GM18499 (cell line): ENCODE results near the gene RRM1.

Experiments
- ATAC-seq: cut with Tn5 transposase; IDR thresholded peaks from one replicate; pipeline ENCODE4 v1.9.1; 2021; ENCODE audit warnings: moderate number of reproducible peaks; ENCODE audit not compliant: insufficient read depth, unreplicated experiment

RRM1 gene

GRCh38 chr11:4183410-4184057 lies 88.9 kb downstream of the RRM1 start:
- ATAC-seq, result no peak

- no peak for ATAC-seq
These were observed 89.7 kb downstream of the RRM1 start for GRCh38 chr11:4184163-4184916.

GRCh38 chr11:4185561-4185960 lies 91.0 kb downstream of the RRM1 start:
- ATAC-seq, result no peak

- no peak for ATAC-seq
These were observed 92.0 kb downstream of the RRM1 start for GRCh38 chr11:4186464-4187054.

GRCh38 chr11:4187055-4187988 lies 92.7 kb downstream of the RRM1 start:
- peak; percentile 80 for ATAC-seq
